GM18519 (cell line): ENCODE measurements around the gene COL24A1.
"Not testable (repeated sequence)": the region's sequence is repeated elsewhere in the genome, so short reads cannot be mapped to it uniquely, and the experiment has no call there.

Source experiments
- ATAC-seq: cut with Tn5 transposase; IDR thresholded peaks from one replicate; pipeline ENCODE4 v1.9.1; 2021; ENCODE audit warnings: mild to moderate bottlenecking, moderate library complexity; ENCODE audit not compliant: unreplicated experiment, low FRiP score

The COL24A1 gene

DNA sequence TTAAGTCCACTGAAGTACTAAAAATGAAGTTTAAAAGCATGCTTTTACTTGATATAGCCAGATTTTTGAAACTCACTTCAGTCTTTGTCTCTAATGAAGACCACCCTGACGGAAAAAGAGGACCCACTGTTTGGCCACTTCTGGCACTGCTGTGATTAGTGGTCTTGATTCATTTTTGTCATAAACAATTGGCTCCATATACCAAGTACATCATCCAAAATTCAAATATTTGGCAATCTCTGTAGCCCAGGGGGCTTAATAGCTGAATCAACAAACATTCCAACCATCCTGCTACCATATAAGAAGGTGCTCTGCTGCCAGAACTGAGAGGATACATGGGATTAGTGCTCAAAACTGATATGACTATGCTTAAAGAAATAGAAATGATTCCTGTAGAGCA, 156.0 kb downstream of the COL24A1 start:
- ATAC-seq, result no peak

DNA sequence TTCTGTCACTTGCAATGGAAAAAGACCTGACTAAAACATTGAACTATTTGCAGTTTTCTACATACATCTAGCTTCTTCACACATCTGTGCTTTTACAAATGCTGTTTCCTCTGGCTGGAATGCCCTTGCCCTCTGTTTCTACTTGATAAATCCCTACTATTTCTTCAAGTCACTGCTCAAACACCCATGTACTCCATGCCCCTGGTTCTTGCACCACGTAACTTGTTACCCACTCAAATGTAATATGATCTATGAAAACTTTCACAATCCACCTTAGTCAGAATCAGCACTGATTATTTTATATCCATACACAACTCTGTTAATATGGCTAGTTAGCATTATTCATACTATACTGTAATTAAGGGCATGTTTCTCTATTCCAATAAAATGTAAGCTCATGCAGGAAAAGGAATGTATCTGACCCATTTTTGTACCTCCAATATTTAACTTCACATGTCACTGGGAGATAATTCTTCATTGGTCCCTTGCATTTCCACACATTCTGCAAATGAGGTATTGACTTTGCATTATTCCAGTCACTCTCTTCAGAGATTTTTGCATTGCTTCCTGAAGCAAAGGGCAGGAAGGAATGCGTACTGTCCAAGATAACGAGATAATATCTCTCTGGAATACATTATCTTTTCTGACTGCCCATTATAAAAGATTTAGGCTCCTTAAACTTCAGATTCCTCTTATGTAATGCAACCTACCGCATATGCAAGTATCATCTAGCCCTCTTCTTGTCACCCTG, 158.3 kb downstream of the COL24A1 start:
- no peak for ATAC-seq

DNA sequence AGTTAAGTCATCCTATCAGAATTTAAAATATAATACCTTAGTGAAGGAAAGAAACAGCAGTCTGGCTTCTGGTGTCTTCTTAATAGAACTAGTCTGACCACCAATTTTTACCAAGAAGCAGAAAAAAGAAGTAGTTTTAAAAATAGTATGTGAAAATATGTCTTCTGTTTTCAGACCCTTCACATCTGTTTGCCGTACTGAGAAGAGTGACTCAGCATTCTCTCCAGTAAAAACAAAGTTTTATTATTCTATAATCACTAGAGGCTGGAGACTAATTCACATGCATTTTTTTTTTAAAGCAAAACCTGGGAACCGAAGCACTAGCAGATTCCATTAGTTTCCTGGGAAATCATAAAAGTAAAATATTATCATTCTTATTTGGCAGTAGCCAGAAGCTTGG, 163.8 kb downstream of the COL24A1 start:
- ATAC-seq, result peak; percentile 52

DNA sequence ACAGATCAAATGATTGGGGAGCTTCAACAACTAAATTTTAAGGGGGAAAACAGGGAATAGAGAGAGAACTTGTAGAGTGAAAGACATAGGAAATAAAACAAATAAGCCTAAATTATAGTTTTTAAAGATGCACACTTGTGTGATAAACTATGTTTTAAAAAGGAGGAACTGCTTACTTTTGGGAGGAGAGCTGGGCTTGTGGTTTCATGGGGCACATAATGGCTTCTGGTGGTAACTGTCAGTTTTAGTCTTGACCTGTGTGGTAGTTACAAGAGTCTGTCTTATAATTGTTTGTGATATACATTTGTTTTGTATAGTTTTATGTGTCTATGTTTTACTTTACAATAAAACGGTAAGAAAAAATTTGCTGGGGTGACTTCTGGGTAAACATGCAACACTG, 165.3 kb downstream of the COL24A1 start:
- no peak for ATAC-seq

DNA sequence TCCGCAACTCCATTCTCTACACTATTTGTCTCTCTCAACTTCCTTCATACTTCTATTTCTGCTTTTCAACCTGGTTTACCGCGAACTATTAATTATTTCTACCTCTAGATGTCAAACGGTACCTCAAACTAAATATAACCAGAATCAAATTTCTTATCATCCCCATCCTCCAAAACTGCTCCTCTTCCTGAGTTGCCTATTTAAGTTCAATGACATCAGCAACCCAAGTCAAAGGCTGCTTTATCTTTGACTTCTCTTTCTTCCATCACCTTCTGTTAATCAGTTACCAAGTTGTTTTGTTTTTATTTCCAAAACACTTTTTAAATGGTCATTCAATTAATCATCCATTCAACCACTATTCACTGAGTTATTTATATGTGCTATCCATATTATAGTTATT, 171.9 kb downstream of the COL24A1 start:
- ATAC-seq, result no peak

DNA sequence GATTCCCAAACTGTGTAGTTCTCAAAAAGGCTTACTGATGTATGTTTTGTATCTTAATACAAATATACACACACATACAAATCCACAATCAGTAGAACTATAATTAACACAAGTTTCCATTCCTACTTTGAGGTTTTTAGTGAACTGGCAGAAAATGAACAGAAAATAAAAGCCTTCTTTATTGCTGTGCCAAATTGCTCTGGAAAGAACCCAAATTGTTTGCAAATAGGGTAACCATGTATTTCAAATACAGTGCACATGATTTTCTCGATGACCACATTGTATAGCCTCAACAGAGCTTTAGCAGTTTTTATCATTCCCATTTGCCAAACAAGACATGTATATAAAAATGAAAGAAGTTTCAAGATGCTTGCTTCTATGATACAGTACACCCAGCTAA, 173.3 kb downstream of the COL24A1 start:
- ATAC-seq, result no peak

DNA sequence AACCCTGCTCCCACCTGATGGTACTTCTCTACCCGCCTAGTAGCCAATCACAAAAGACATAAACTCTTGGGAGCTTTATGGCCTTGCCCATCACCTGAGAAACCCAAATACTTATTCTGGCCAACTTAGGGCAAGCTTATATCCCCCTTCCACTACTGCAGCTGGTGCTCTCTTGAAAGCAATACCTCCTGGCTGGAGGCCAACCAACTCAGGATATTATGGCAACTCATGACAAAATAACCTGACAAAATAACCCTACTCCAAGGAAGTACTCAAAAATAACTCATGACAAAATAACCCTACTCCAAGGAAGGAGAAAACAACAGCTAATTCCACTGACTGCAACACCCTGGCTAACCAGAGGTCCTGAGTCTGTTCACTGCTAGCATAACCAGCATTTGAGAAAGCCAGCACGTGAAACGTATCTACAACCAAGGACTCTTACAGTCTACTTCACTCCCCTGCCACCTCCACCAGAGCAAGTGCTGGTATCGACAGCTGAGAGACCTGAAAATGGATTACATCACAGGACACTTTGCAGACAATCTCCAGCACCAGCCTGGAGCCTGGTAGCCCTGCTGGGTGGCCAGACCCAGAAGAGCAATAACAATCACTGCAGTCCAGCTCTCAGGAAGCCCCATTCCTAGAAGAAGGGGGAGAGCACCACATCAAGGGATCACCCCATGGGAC, 179.9 kb downstream of the COL24A1 start:
- no peak for ATAC-seq

DNA sequence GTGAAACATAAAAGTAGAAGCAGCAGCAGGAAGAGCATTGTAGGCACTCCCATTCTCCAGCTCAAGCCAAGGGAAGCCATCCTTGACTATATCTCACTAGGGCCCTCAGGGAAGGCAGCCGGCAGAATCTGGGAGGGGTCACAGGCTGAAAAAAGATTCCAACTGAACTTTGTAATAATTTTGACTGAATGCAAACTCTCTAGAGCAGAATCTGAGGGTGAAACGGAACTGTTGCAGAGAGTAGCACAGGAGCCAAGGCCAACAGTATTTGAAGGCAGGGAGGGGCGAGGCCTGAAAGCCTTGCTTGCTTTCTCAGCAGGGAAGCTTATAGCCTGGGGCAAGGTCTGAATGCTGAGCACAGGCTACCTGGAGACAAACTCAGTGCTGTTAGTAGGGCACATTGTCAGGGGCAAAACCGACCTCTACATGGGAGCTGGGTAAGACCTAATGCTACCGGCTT, 180.6 kb downstream of the COL24A1 start:
- no peak for ATAC-seq

DNA sequence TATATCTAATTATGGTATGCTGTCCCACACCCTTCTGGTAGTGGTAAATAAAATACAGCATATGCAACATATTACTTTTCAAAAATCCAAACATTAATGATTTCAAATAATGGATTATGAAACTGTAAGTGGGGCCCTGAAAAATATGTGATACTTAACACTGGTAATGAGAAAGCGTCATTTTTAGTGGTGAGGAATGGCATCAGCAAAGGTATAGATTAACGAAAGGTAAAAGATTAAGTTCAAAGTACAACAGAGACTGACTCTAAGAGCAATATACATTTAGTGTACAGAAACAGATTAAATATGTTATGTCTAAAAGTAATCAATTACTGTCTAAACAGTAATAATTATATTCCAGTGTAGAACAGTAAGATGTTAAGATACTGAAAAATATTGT, 194.1 kb downstream of the COL24A1 start:
- ATAC-seq, result no peak

DNA sequence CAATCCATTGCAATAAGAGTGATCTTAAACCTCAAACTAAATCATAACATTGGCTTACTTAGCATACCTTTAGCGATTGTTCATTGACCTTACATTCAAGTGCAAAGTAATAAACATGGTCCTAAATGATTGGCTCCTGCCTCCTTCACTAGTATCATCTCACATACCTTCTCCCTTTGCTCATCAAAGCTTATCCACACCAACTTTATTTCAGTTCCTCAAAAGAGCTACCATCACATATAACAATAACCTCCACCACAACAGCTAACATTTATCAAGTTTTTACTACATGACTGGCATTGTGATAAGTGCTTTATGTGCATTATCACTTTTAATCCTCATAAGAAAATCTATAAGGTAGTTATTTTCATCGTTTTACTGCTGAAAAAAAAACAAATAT, 198.8 kb downstream of the COL24A1 start:
- ATAC-seq, result no peak

DNA sequence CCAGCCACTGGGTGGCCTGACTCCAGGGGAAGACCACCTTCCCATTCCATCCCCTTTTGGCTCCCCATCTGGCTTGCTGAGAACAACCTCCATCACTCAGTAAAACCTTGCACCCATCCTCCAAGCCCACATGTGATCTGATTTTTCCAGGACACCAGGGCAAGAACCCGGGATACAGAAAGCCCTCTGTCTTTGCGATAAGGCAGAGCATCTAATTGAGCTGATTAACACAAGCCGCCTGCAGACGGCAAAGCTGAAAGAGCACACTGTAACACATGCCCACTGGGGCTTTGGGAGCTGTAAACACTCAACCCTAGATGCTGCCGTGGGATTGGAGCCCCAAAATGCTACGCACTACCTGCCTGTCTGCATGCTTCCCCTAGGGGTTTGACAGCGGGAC, 201.4 kb downstream of the COL24A1 start:
- not testable (repeated sequence) for ATAC-seq

DNA sequence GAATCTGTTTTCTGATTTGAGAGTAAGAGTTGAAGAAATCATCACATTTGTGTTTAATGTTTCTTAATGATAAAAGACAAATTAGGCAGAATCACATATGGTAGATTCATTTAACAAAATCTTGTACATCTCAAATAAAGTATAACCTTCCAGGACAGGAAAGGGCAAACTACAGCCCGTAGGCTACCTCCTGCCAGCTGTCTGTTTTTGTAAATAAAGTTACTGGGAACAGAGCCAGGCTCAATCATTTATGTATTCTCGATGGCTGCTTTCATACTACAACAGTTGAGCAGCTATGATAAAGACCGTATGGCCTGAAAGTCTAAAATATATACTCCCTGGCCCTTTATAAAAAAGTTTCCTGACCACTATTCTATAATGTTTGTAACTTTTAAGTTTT, 204.1 kb downstream of the COL24A1 start:
- ATAC-seq, result no peak

DNA sequence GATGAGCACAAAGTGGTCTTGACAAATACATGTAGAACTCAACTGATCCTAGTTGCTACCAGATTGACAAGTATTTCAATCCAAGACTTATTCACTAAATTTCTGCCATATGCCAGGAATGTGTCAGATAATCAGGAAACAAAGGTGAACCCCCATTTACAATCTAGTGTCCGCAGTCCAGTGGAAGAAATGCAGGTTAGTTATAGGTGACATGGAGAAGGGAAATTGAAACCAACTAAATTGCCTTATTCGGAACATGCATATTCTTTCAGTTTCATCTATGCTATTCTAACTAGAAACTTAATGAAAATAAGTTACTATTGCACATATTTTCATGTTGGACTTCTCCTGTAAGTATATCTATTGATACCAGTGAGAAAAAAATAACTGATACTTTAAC, 209.4 kb downstream of the COL24A1 start:
- no peak for ATAC-seq

DNA sequence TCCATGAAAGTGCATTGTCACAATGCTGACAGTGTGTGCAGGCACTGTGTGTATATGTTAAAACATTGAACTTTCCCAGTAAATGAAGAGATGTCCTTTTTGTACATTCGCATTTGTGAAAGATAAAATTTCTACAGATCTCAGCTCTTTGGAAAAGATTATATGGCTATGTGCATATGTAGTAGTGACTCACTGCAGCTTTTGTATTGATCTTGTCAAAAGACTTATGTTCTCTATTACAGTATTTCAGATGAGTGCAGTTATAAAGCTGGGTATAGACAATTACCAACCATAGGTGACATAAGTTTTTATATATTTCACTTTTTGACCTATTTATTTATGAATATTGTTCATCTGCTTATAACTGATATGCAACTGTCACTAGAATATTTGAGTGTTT, 212.6 kb downstream of the COL24A1 start:
- ATAC-seq, result no peak

DNA sequence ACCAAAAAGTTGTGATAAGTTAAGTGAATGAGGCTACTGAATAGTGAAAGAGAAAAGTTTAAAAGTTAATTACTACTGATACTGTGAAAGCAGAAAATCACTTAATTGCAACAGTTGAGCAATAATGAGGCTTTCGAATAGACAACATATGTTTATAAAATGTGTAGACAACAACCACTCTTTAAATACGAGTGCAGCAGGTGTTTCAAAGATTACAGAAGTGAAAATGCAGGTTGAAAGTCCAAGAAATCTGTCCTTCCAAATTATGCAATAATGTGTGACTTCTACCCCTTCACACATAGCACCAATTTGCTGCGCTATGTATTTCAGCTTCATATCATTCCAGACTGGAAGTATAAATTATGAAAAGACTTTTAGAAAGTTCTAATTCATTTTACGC, 213.0 kb downstream of the COL24A1 start:
- ATAC-seq, result no peak

DNA sequence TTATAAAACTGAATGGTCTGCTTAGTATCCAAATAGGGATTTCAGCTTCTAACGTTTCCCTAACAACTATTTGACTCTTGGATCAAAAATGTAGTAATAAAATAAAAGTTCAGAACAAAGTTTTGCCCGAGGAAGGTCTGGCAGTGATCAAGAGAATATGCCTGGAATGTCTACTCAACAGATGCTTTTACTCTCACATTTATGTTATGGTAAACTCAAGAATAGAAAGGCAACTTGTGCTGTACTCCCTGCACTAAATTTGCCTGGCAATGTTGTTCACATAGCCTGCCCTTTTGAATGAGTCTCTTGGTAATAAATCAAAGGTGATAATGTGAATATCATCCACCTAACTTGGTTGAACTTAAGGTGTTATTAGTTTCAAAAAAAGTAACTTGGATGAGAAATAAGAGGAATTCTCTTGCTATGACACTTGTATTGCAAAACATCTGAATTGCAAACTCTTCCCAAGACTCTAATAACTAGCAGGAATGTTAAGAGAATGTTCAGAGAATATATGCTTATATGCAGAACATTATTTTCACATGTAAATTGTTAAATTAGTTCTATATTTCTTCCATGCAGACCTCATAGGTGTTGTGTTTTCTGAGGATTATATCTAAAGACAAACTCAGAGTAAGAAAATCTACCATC, 215.8 kb downstream of the COL24A1 start:
- ATAC-seq, result no peak

DNA sequence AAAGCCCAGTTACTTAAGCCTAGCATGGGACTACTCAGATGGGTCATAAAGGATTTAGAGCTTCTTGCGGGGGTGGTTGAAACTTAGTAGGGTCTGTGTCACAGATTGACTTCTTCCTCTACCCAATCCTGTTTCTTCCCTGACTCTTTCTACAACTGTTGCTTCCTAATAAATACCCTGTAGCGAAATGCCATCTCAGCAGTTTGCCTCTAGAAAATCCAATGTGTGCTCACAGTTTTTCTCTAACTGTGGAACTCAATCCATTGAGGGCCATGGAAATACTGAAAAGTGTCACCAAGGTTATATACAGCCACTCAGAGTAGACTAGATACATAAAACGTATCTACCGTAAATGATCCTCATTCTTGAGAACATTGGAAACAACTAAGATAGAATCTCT, 217.7 kb downstream of the COL24A1 start:
- ATAC-seq, result no peak

DNA sequence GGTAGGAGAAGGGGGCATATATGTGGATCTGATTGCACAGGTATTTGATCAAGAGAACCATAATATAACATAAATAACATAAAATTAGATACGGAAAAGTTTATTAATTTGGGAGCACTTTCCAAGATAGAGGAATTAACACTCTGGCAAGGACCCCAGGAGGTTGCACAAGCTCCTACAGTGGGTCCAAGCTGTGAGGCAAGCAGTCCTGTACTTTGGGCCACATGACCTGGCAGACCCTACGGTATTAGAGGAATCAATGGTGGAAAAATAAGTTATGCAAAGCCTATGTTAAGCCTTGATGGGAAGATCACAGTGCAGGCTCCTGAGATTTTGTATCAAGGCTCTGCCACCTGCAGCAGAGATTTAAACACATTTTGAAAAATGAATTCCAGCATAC, 220.1 kb downstream of the COL24A1 start:
- ATAC-seq, result no peak

DNA sequence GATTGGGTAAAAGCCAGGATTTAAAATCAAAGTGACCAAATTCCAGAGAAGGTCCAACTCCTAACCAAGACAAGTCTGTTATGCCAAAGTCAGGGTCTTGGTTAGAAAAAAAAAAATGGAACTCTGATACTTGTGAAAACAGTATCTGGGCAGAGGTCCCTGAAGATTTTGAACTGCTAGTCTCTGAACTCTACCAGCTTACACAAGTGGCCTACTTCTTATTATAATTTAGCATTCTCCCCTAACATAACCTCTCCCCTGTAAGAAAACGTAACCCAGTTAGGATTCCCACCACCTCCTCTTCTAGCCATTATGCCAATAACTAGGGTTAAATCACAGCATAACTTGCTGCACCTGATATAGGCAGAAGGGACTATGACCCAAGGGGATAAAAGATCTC, 220.5 kb downstream of the COL24A1 start:
- no peak for ATAC-seq

DNA sequence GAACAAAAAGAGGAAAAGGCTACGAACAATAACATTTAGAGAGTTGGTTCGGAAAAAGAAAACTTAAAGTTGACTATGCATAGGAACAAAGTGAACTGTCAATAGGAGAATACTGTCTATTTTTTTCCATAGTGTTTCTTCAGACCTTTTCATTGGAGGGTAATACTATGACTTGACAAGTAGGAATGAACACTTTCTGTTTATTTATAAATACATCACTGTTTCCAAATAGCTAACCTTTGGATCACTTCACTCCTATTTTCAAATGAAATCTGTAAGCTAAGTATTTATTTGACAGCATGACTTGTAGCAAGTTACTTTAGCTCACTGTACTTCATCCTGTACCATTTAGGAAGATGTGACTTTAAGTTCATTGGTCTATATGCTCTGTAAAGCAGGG, 221.3 kb downstream of the COL24A1 start:
- ATAC-seq, result no peak

DNA sequence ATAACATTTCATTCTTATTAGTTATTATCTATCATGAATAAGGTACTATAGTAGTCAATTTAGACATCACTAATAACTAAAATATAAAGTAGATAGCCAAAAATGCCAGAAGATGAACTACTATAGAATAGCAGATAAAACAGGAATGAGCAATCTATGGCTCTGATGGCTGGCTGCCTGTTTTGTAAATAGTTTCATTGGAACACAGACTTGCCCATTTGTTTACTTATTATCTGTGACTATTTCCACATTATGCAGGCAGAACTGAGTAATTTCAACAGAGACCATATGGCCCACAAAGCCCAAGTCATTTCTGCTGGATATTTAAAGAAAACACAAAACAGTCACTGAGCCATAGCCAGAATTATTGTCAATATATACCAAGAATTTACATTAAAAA, 222.1 kb downstream of the COL24A1 start:
- no peak for ATAC-seq

DNA sequence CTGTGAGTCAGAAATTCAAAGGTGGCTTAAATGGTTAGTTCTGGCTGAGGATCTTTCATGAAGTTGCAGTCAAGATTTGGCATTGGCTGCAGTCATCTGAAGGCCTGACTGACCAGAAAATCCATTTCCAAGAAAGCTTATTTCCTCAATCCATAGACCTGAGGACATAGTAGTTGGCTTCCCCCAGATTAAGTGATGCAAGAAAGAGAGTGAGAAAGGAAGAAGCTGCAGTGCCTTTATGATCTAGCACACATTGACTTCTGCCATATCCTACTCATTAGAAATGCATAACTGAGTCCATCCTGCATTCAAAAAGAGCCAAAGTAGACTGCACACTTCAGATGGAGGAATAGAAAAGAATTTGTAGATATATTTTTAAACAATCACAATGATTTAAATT, 222.6 kb downstream of the COL24A1 start:
- ATAC-seq, result no peak
